HG03457 (cell line): ENCODE measurements around the gene RBM33.

Experiments
- ATAC-seq: cut with Tn5 transposase; IDR thresholded peaks from one replicate; pipeline ENCODE4 v1.9.1; 2021; ENCODE audit warnings: moderate number of reproducible peaks; ENCODE audit not compliant: unreplicated experiment

RBM33 gene

GRCh38 chr7:155818154-155818819, 173.8 kb downstream of the RBM33 start:
- ATAC-seq, result no peak

- ATAC-seq, result no peak
Observed at GRCh38 chr7:155818820-155819168, 174.3 kb downstream of the RBM33 start.

GRCh38 chr7:155819186-155819585, 174.7 kb downstream of the RBM33 start:
- no peak for ATAC-seq

GRCh38 chr7:155820246-155820645, 175.8 kb downstream of the RBM33 start:
- ATAC-seq, result no peak

- ATAC-seq, result no peak
Observed at GRCh38 chr7:155820788-155821187, 176.3 kb downstream of the RBM33 start.

GRCh38 chr7:155821851-155822250, 177.4 kb downstream of the RBM33 start:
- no peak for ATAC-seq

- no peak for ATAC-seq
Observed at GRCh38 chr7:155824227-155824886, 179.9 kb downstream of the RBM33 start.

GRCh38 chr7:155825336-155825735, 180.9 kb downstream of the RBM33 start:
- no peak for ATAC-seq

- no peak for ATAC-seq
Observed at GRCh38 chr7:155829796-155830470, 185.5 kb downstream of the RBM33 start.
